GM12892 (cell line): ENCODE data around the gene APOC1.
A peak's percentile ranks its signal among the peaks of the same experiment; 100 is the strongest.

Source experiments
- DNase-seq: peaks from one replicate; pipeline ENCODE4 v3.0.0; 2011; ENCODE audit not compliant: insufficient read length
- FAIRE-seq: peaks from 2 replicates; lab custom pipeline; 2011; peaks lifted over from hg19 to GRCh38; lab: Jason Lieb, UNC
- POLR2A ChIP-seq: IDR thresholded peaks from 2 replicates; pipeline ENCODE4 v1.6.1; 2011; ENCODE audit warnings: low read depth, low read length, control low read depth
- POLR2AphosphoS5 ChIP-seq: IDR thresholded peaks from 2 replicates; pipeline ENCODE4 v1.6.1; 2011; ENCODE audit warnings: low read depth, low read length, control low read depth
- TAF1 ChIP-seq: IDR thresholded peaks from 2 replicates; pipeline ENCODE4 v1.6.1; 2011; ENCODE audit warnings: low read depth, mild to moderate bottlenecking, control low read depth, low read length, borderline replicate concordance

The APOC1 gene

GRCh38 chr19:44891016-44891882, 23.2 kb upstream of the APOC1 start, which contains the start of gene TOMM40:
Gene TOMM40 (plus strand): TSS chr19:44891254. CDS start chr19:44891416, 162 bp downstream.
- DNase-seq (no peak), FAIRE-seq (no peak)
- TF ChIP-seq POLR2AphosphoS5 (peak; percentile 57; the same call in 1 of the 2 replicates), TAF1 (peak; percentile 19; the same call in 1 of the 2 replicates), POLR2A (peak; percentile 64; the same call in 1 of the 2 replicates)

DNA sequence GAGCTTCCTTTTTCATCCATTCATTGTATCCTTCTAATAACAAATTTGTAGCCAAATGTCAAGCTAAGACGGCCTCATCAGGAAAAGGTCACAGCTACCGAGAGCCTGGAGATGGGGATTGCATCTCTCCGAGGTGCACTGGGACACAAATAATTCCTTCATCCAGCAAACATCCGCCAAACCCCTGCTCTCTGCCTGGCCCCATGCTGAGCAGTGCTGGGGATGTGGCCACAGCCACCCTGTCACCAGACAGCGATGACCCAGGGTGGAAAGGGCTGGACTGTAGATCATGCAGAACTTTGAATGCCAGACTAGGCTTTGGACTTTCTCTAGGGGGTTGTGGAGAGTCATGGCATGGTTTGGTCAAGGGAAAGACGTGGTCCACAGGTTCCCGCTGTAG, 21.5 kb upstream of the APOC1 start:
- no peak for FAIRE-seq
- TF ChIP-seq POLR2AphosphoS5 (no peak), TAF1 (no peak), POLR2A (no peak)

DNA sequence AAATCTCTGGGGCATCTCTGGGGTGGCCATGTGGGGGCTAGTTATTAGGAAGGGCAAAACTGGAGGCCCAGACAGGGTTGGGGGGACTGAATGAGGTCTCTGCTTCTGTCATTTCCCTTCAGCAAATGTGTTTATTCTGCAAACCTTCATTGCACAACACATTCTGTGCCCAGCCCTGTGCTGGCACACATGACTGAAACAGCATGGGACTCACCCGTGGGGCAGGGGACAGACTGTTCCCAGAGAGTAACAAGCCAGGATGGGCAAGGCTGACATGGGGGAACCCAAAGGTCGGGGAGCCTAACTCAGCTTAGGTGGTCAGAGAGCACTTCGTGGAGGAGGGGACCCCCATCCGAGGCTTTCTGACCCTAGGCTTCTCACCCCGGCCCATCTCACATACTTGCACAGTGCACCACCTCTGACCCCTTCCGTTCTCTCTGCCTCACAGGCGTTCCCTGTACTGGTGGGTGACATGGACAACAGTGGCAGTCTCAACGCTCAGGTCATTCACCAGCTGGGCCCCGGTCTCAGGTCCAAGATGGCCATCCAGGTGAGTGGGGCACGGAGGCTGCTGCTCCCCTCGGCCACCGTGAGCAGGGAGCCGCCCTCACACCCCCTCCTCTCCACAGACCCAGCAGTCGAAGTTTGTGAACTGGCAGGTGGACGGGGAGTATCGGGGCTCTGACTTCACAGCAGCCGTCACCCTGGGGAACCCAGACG, 20.9 kb upstream of the APOC1 start:
- TF ChIP-seq TAF1 (no peak), POLR2AphosphoS5 (0 out of 2 replicates have a peak, but pooled peaks have one; percentile 16)
- no peak for DNase-seq
- no peak for FAIRE-seq

More for the DNA sequence above, 21.5 kb upstream of the APOC1 start:
- no peak for DNase-seq

GRCh38 chr19:44894052-44894400, 20.4 kb upstream of the APOC1 start:
- DNase-seq: no peak
- no peak for TF ChIP-seq POLR2A
- no peak for TF ChIP-seq POLR2AphosphoS5
- TF ChIP-seq TAF1: no peak
- no peak for FAIRE-seq

DNA sequence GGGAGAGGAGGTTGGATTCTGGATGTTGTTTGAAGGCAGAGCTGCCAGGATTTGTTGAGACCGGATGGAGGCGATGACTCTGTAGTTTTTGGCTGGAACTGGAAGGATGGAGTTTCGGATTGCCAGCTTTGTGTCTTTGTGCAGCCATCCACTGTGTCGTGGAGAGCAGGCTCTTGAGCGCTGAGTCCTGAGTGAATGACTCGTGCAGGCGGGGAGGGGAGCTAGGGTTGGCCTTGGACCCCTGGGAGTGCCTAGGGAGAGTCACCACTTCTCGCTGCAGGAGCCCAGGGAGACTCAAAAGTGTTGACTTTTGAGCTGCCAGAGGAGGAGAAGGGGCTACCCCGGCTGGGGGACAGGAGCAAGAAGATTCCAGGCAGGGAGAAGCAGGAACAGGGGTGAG, 19.5 kb upstream of the APOC1 start:
- no peak for FAIRE-seq
- TF ChIP-seq POLR2AphosphoS5: no peak
- TF ChIP-seq POLR2A: no peak
- TF ChIP-seq TAF1: no peak

GRCh38 chr19:44897835-44898234, 16.6 kb upstream of the APOC1 start:
- no peak for TF ChIP-seq TAF1
- no peak; the same call in 1 of the 2 replicates for TF ChIP-seq POLR2A
- FAIRE-seq (no peak), DNase-seq (no peak)

More for the DNA sequence above, 19.5 kb upstream of the APOC1 start:
- no peak for DNase-seq

DNA sequence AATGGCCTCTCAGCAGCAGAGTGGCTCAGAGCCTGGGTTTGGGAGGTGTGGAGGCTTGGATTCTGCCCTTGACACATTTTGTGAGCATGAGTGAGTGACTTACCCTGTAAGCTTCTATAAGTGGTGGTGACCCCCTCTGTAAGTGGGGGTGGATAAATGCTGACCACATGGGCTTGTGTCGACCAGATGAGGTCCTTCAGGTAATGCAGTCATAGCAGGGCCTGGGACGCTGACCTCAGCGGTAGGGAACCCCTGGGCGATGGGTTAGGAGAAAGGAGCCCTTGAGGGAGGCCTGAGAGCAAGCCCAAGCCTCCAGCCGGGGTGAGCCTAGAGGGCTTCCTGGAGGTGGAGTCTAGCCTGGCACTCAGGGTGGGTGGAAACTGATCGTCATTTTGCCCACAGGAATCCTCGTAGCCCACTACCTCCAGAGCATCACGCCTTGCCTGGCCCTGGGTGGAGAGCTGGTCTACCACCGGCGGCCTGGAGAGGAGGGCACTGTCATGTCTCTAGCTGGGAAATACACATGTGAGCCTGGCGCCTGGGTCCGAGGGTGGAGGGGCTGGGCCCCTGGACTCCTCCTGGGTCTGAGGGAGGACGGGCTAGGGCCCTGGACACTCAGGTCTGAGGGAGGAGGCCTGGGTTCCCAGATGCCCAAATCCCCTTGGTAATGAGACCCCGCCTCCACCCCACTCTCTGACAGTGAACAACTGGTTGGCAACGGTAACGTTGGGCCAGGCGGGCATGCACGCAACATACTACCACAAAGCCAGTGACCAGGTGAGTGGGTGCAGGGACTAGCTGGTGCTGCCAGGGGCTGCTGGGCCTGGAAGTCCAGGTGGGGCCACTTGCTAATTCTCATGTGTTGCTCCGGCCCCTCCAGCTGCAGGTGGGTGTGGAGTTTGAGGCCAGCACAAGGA, 13.8 kb upstream of the APOC1 start:
- TF ChIP-seq POLR2AphosphoS5 (peak; percentile 3; the same call in 1 of the 2 replicates), TAF1 (no peak), POLR2A (no peak)
- FAIRE-seq (no peak), DNase-seq (no peak)

GRCh38 chr19:44903216-44903601, 11.2 kb upstream of the APOC1 start:
- TF ChIP-seq POLR2A (no peak), POLR2AphosphoS5 (no peak), TAF1 (no peak)
- no peak for FAIRE-seq

DNA sequence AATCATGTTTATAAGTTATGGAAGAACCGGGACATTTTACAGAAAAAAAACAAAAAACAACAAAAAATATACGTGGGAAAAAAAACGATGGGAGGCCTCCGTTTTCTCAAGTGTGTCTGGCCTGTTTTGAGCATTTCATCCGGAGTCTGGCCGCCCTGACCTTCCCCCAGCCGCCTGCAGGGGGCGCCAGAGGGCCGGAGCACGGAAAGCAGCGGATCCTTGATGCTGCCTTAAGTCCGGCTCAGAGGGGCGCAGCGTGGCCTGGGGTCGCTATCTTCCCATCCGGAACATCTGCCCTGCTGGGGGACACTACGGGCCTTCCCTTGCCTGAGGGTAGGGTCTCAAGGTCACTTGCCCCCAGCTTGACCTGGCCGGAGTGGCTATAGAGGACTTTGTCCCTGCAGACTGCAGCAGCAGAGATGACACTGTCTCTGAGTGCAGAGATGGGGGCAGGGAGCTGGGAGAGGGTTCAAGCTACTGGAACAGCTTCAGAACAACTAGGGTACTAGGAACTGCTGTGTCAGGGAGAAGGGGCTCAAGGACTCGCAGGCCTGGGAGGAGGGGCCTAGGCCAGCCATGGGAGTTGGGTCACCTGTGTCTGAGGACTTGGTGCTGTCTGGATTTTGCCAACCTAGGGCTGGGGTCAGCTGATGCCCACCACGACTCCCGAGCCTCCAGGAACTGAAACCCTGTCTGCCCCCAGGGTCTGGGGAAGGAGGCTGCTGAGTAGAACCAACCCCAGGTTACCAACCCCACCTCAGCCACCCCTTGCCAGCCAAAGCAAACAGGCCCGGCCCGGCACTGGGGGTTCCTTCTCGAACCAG, 10.6 kb upstream of the APOC1 start:
- DNase-seq (peak; percentile 80), FAIRE-seq (peak; percentile 54)
- TF ChIP-seq POLR2AphosphoS5: peak; percentile 68
- TF ChIP-seq TAF1: no peak
- TF ChIP-seq POLR2A: peak; percentile 68

More at GRCh38 chr19:44903216-44903601, 11.2 kb upstream of the APOC1 start:
- no peak for DNase-seq

DNA sequence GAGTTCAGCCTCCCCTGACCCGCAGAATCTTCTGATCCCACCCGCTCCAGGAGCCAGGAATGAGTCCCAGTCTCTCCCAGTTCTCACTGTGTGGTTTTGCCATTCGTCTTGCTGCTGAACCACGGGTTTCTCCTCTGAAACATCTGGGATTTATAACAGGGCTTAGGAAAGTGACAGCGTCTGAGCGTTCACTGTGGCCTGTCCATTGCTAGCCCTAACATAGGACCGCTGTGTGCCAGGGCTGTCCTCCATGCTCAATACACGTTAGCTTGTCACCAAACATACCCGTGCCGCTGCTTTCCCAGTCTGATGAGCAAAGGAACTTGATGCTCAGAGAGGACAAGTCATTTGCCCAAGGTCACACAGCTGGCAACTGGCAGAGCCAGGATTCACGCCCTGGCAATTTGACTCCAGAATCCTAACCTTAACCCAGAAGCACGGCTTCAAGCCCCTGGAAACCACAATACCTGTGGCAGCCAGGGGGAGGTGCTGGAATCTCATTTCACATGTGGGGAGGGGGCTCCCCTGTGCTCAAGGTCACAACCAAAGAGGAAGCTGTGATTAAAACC, 9.9 kb upstream of the APOC1 start:
- DNase-seq: no peak
- TF ChIP-seq TAF1 (no peak), POLR2A (peak; percentile 28; the same call in 1 of the 2 replicates), POLR2AphosphoS5 (peak; percentile 80; the same call in 1 of the 2 replicates)
- FAIRE-seq: no peak
